DND-41 (cell line): ENCODE measurements around the gene RAD51AP2.

ENCODE experiments used
- EZH2 ChIP-seq: IDR thresholded peaks from 3 replicates; pipeline ENCODE4 v1.6.1; 2012; ENCODE audit warnings: borderline replicate concordance, low read depth, mild to moderate bottlenecking, moderate library complexity, low read length, inconsistent platforms; ENCODE audit not compliant: severe bottlenecking
- TF ChIP-seq, protein P1 (sequence below): IDR thresholded peaks from 2 replicates; pipeline ENCODE4 v1.5.1; 2012; ENCODE audit warnings: borderline replicate concordance, low read length, moderate library complexity, mild to moderate bottlenecking; ENCODE audit not compliant: poor library complexity, severe bottlenecking; ENCODE audit errors: extremely low read depth

DNA sequence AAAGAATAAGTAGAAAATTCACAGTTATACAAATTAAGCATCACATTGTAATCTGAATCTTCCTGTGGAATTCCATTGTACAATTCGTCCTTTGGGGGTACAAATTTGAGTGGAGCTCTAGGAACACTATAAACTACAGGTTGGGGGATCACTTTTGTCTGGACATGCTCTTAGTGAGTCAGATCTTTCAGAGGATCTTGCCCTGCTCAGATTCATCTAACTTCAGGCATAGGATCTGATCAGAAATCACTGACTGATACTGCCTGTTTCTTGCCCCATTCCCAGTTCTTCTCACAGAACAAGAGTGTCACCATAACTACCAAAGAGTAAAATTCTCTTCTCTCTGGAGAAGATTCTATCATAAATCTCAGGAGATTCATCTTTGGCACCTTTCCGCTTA is 11.5 kb upstream of the RAD51AP2 start:
- TF ChIP-seq, protein P1, sequence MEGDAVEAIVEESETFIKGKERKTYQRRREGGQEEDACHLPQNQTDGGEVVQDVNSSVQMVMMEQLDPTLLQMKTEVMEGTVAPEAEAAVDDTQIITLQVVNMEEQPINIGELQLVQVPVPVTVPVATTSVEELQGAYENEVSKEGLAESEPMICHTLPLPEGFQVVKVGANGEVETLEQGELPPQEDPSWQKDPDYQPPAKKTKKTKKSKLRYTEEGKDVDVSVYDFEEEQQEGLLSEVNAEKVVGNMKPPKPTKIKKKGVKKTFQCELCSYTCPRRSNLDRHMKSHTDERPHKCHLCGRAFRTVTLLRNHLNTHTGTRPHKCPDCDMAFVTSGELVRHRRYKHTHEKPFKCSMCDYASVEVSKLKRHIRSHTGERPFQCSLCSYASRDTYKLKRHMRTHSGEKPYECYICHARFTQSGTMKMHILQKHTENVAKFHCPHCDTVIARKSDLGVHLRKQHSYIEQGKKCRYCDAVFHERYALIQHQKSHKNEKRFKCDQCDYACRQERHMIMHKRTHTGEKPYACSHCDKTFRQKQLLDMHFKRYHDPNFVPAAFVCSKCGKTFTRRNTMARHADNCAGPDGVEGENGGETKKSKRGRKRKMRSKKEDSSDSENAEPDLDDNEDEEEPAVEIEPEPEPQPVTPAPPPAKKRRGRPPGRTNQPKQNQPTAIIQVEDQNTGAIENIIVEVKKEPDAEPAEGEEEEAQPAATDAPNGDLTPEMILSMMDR: no peak
- no peak for TF ChIP-seq EZH2
